Activated CD4-positive, alpha-beta T cell treated with anti-CD3 and anti-CD28 coated beads, Interleukin-2, amount 50 U/mL, for 16 hours (primary cell): Measurements from ENCODE around the gene A3GALT2.

Experiments
- DNase-seq: peaks from one replicate; pipeline ENCODE4 v3.0.0-alpha.2; 2020

The A3GALT2 gene

DNA sequence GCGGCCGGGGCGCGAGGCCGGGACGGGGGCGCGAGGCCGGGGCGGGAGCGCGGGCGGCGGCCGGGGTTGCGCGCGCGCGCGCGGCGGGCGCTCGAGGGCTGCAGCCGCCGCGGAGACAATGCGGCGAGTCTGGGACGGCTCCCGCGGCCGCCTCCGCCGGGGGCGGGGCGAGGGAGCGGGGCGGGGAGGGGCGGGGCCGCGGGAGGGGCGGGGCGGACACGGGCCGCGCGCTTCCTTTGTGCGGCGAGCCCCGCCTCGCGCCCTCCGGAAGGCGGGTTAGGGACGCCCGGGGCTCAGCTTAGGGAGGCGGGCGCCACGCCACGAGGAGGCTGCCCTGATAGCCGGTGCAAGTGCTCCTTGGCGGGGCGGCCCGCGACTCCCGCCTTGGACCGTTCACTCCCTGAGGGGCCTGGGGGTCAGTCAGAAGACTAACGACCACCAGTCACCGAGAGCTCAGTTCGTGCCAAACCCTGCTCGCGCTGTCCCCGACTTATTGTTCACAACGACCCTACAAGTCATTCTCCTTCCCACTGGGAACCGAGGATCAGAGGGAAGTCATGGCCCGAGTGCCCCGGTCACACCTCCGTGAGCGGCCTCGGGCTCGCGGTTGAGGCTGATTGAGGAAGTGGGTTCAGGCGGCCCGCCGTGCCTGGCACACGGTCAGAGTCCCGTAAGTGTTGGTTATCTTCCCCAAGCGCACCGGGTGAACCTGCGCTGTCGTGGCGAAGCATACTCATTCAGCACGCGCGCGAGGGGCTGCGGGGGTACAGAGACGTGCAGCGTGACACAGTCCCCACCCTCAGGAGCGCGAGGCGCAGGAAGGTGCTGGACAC, 29.1 kb upstream of the A3GALT2 start:
- DNase-seq = peak; percentile 79

DNA sequence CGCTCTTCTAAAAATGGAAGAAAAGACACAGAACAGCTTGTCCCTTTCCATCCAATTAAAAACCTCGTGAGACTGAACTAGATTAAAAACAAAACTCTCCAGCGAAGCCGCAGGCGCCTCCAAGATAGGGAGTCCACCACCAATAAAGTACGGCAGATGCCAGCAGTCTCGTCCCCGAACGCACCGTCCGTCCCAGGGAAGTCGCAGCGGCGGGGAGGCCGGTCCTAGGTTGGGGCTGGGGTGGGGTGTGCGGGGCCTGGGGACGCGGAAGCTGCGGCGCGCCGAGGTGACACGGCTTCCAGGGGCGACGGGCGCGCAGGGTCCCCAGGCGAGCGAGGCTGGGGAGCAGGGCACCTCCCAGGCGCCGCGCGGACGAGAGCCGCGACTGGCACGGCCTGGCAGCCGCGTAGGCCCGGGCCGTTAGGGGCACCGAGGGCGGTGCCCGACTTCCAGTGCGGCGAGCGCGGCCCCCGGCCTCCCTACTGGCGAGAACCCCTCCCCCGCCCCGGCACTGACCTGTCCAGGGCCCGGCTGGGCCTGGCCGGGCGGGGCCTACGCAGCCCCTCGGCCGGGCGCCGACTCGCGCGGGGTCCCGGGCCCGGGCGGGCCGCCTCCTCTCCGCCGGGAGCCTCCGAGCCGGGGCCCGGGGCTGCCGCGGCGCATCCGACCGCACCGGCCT, 28.3 kb upstream of the A3GALT2 start:
- DNase-seq = peak; percentile 58

DNA sequence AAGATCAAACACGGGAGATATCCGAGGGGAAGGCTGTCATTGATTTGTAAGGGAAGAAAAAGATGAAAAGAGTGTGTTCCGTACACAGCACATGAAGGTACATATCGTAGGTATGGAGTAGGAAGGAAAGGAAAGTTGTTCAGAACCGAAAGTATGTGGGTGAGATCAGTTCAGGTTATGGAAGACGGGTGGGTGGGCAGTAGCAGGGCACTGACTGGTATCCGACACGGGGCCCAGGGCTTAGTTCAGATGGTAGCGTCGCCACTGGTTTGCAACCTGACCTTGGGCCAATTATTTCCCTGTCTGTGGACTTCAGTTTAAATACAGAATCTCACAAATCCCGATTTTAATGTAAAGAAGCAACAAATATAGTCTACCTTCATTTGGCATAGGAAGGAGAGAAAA, 27.8 kb upstream of the A3GALT2 start:
- peak; percentile 39 for DNase-seq

DNA sequence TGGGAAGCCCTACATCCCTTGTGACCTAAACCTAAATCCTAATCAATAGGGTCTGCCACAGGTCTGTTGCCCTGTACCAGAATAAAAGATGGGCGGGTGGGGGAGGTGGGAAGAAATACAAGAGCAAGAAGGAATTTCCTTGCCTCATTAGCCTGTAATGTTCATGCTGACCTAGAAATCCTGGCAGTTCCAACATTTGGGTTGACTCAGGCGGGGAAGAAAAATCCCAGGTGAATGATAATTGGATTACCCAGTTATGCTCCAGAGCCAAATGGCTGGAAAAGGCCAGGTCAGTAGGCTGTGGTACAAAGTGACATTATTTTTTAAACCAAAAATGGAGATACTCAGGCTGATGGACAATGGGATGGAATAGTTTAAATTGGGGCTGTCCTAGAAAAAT, 27.3 kb upstream of the A3GALT2 start:
- no peak for DNase-seq

DNA sequence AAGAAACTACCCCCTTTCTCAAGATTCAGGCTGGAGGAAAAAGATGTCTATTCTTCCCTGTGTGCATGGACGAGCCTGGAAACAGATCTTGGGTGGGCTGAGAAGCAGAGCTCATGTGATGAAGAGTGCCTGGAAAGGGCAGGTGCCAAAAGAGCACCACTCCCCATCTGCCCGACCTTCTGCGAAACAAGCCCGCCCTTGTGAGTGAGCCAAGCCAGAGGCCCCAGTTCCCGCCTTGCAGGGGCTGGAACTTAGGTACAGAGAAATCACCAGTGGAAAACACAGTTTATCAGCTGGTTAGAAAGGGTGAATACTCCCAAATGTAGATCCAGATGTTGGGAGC, 26.7 kb upstream of the A3GALT2 start:
- DNase-seq = no peak

DNA sequence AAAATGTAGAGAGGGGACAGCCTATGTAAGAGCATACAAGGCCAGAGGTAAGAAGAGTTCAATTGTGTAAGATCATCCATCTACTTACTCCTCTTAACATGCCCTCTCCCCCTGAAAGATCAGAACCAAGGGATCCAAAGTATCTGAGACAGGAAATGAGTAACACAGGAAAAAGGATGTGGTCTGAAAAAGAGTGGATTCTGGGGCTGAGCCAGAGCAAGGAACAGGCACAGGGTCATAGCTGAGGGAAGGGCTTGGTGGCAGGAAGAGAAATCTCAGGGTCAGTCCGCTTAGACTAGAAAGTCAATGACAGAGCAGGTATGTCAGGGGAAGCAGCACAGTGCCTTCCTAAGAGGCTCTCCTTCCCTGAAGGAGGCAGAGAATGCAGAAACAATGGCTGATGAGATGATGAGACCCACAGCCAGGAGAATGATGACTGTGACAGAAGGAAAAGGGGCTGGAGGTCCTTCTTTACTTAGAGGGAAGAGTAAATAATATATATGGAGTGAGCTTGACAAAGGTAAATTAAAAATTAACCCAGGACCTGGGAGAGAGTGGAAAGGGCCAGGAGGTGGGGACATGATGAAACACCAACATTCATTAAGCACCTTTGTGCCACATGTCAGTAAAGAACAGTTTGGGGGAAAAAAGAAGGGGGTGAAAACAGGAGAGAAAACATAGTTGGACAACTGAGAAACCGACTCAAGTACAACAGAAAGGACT, 26.2 kb upstream of the A3GALT2 start:
- DNase-seq = peak; percentile 30

DNA sequence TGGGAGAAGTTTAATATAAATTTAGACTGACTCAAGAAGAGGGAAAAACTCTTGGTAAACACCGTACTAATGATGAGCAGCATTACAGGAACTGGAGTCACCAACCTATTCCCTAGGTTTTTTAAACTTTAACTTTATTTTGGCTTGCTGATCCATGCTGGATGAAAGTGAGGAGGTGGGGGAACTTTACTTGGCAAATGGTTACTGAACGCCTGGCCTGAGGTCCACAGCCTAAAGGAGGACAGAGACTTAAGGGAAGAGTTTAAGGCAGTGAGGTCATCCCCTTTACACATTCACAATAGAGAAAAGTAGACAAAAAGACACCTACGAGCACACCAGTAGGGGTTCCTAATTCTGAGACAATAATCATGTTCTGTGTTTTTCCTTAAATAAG, 25.6 kb upstream of the A3GALT2 start:
- no peak for DNase-seq

DNA sequence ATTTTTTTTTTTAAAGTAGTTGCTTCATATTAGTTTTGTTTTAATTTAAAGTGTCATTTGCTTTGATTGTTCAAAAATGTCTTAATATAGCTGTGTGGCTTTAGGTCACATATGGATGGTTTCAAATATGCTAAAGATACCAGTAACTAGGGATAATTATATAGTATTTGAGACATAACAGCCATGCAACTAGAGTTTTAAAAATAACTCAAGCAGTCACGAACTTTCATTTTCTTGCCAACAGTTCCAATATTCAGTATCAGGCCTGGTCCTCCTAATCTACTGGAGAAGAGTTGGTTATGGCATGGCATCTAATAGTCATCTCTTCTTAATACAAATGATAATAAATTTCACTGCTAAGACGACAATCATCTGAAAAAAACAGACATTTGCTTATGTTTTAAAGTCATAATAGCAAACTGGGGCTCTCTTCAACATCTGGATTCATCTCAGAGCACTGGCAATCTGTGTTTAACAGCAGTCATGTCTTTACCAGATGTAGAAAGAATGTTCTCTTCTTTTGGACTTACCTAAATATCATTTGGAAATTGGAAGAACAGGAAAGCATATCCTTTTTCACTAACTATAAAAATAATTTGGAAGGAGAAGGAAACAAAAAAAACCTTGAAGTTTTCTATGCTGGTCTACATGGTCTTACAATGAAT, 24.1 kb upstream of the A3GALT2 start:
- no peak for DNase-seq

DNA sequence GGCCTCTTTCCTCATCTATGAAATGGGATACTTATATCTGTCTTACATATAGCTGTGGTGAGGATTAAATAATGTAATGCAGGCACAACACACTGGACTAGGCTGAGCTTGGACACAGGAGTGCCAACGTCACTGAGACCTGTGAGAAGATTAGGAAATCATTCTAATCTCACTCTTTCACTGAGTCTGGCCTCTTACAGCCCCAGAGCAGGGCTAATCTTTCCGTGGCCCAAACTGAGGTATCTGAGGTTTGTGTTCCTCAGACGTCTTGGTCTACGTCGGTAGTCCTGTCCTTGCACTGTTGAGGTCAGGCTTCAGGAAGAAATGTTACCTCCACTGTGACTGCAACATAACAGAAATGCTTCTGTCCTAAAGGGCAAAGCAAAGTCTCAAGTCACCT, 22.6 kb upstream of the A3GALT2 start:
- no peak for DNase-seq

DNA sequence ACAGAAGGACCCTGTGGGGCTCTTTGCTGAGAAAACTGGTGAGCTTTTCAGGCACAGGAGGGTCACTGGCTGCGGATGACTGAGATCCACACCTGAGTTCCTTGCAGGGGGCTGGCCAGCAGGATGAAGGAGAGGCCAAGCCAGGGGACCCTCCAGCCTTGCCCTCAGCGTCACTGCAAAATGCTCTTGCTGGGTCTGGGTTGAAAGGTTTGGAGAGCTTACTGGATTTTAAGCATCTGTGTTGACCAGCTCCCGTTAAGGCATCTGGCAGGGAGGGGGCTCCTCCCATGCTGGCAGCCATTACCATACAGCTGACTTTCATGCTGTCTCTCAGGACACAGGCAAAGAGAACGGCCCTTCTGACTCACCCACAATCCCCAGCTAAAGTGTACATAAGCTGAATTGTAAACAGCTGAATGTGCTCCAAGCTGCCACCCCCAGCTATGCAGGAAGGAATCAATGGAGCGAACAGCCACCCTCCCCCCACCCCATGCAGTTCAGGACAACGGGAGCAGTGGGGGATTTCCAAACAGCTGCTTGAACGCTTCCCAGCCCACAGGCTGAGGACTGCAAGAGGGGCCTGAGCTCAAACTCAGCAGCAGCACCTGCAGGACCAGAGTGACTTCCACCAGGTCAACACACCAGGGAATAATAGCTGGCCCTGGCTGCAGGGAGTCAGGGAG, 21.3 kb upstream of the A3GALT2 start:
- DNase-seq = no peak

DNA sequence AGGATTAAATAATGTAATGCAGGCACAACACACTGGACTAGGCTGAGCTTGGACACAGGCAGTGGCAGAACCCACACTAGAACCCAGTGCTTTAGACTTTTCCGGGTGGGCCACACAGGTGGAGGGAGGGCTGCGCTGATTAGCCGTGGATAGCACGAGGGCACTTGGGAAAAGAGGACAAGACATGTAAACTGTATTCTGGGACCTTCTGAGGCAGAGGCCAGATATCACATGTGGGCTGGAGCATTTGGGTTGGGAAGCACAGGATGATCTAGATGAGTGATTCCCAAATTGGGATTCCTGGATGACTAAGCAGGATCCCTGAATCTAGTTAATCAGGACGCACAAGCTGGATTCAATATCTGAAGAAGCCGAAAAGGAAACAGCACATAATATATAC, 20.3 kb upstream of the A3GALT2 start:
- DNase-seq = no peak

DNA sequence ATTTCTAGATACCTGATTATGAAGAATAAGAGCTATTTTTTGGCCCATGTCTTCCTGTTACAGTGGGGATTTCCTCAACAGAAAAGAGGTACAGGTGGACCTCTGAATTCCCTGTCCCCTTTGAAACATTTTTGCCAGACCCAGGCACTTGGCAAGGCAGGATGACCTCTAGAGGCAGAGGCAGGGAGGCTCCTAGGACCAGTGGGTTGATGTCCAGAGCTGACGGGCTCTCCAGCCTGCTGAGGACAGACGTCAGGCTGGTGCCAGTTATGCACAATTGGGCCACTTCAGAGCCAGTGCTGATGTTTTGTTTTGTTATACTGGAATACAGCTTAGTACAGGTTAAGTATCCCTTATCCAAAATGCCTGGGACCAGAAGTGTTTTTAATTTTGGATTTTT, 18.5 kb upstream of the A3GALT2 start:
- DNase-seq = no peak

DNA sequence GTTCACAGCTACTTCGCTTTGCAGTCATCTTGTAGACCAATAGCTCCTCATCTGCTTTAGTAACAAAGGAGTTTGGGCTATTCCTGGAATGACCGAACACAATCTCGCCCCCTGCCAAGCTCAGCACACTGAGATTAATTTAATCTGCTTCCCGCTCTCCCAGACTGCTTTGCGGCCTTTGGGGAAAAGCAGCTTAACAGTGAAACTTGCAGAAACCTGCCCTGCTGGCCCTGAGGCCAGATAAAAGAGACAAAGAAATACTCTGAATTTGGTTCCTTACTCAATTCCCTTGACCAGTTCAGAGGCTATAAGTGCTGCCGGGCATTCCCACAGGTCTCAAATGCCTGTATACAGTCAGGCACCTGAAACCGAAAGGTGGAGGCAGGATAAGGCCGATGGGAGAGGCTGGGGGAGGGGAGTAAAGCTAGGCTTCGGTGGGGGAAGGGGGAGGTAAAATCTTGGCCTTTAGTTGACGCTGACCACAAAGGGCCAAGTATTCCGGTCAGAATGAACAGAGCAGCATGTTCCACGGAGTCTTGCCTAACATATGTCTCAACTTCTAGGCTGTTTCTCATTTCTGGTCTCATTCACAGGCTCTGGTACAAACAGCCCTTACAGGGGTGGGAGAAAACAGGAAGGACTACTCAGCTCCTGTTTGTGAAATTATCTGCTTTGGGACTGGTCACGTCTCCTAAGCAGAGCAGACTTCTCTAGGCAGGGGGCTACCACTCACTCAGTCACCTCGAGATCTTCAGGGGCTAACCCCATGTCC, 17.7 kb upstream of the A3GALT2 start:
- no peak for DNase-seq

DNA sequence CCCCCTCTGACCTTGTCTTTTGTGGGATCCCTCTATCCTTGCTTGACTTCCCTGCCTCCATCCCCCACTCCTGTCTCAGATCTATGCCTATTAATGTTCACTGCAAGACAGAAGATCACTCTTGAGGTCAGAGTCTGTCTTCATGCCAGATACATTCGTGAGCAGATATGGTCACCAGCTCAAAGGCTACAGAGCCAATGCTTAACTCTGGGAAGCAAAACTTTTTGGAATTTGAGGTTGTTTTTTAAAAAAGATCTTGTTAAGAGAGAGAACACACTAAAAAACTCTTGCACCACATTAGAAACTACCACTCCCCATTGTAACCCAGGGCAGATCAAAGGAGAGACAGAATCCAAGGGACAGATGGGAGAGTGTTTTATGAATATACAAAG, 17.1 kb upstream of the A3GALT2 start:
- DNase-seq = no peak

DNA sequence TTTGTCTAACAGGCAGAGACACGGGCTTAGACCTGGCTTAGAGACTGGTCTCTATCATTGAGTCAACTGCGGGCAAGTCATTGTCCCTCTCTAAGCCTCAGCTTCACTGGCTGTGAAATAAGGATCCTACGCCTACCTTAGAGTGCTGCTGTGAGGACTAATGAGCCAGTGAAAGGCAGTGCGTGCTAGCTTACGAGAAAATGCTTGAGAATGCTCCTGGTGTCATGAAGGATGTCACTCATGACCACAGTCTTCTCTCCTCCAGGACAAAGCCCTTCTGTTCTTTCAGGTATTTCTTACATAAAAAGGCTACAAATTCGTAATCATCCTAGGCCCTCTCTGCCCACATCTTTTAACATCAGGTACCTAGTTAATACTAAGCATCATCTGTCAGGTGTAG, 16.5 kb upstream of the A3GALT2 start:
- DNase-seq = no peak

DNA sequence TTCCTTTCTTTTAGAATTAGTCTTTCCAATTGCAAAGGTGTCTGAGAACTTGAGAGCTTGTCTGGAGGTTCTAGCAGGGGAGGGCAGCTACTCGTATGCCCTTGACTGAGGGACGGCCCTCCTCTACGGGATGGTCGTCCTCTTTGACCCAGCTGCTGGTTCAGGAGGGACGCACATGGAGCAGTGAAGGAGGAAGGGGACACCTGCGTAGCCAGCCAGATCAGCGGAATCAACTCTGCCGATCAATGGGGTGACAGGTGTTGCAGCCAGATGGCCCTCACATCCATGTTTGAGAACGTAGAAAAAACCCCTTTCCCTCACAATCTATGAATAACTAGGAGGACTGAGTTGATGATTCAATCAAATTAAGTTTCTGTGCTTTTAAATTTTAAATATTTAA, 15.7 kb upstream of the A3GALT2 start:
- DNase-seq = no peak

DNA sequence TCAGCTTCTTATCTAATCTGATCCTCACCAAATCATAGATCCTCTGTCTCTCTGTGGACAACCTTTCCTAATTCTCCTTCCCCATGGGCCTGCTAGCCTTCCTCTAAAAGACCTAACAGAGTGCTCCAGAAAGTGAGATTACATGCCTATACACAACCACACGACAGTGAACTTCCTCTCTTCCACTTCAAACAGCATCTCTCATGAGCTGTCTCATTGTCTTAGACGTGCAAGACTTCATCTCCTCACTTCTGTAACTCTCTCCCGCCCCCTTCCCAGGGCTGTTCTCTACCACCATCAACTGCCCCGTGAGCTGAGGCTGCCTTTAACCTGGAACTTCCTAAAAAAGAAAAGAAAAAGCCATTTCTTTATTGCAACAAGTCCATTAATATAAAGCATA, 14.1 kb upstream of the A3GALT2 start:
- no peak for DNase-seq

DNA sequence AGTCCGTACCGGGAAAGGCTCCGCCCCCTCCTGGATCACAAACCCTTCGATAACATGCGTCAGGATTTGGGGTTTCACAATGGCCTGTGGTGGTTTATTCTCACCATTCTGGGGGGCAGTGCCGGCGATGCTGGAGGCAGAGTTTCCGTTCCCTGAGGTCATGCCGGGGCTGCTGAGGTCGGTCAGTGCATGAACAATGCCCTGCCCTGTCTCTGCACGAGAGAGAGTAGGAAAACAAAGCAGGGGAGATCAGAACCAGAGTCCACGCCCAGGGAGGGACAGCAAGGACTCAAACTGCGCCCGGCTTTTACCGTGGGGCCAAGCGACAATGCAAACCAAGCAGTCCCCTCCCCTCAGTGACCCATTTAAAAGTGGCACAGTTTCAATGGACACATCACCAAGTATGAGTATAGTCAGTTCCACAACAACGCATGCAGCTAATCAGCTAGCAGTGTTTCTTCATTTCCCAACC, 13.2 kb upstream of the A3GALT2 start:
- no peak for DNase-seq

DNA sequence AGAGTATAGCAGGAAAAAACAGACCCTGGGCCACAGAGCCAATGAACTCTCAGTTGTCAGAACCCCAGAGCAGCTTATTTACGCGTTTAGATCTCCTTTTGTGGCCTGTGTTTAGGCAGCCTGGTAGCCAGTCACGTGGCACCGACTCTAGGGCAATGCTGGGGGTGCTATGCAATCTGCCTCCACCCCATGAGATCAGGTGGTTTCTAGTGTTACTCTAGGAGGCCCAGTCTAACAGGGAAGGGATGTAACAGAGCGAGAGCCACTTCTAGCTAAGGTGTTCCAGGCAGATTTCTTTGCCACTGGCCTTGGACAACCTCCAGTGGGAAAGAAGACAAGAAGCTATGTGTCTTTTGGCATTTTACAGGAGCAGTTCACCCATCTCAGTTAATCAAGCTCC, 12.0 kb upstream of the A3GALT2 start:
- DNase-seq = no peak

DNA sequence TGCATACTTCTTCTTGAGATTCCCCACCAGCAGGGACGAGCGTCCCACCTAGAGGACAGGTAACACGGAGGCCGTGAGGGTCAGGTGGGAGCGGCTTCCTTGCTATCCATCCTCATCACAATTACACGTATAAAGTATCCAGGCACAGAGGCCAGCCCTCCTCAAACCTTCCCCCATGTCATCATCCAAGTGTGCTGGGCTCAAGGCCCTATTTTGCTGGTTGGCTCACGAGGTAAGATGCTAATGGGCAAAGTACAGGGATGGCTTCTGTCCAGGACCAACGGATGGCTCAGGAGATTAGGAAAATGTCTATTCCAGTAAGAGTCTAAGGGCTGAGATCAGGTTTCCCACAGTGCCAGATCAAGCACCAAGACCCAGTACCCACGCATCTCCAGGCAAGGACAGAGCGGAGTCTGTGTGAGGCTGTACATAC, 11.5 kb upstream of the A3GALT2 start:
- no peak for DNase-seq

DNA sequence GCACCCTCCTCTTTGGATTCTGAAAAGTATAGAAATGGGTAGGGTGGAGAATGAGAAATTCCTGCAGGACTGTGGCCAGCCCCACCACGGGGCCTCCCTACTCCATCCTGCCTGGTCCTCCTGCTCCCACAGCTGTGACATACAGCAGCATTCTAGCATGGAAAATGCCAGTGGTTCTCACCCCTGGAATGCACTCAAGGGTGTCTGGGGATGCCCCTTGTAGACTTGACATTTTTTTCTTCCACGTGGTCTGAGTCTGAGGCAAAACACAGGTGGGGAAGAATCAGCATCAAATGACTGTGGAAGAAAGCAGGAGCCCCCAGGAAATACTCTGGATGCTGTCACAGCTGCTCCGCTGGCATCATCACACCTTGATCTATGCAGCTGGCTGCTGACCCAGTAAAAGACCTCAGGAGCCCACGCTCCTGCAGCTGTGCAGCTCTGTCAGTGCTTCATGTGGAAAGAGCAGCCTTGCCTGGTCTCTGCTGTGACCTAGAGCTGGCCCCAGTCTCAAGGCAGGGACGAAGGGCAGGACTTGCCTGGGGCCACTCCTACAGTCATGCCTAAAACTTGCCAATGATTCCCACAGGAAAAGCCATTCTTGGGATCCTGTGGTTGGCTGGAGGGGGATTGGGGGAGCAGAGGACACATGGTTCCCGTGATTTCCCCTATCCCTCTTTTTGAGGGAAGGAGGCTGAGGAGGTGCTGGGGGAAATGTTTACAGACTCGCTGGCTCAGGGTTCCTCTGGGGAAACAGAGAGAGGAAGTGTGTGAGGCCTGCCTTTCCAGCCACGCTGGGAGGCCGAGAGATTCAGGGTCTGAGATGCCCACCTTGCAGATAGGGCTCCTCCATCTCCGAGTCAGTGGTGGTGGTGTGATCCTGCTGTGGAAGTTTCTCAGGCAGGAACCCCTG, 10.8 kb upstream of the A3GALT2 start:
- DNase-seq = no peak
